Stimulated activated CD4-positive, alpha-beta T cell treated with anti-CD3 and anti-CD28 coated beads, Interleukin-1b, Interleukin-23, amount 100 ng/mL, for 4 hours (primary cell): ENCODE data around the gene KHDRBS1.
"Not testable (repeated sequence)": the region's sequence is repeated elsewhere in the genome, so short reads cannot be mapped to it uniquely, and the experiment has no call there.

Source experiments
- DNase-seq, 2 donors: peaks; one replicate each; pipeline ENCODE4 v3.0.0-alpha.2; 2020; ENCODE audit warnings: low read depth in 2 of 2

Gene KHDRBS1

DNA sequence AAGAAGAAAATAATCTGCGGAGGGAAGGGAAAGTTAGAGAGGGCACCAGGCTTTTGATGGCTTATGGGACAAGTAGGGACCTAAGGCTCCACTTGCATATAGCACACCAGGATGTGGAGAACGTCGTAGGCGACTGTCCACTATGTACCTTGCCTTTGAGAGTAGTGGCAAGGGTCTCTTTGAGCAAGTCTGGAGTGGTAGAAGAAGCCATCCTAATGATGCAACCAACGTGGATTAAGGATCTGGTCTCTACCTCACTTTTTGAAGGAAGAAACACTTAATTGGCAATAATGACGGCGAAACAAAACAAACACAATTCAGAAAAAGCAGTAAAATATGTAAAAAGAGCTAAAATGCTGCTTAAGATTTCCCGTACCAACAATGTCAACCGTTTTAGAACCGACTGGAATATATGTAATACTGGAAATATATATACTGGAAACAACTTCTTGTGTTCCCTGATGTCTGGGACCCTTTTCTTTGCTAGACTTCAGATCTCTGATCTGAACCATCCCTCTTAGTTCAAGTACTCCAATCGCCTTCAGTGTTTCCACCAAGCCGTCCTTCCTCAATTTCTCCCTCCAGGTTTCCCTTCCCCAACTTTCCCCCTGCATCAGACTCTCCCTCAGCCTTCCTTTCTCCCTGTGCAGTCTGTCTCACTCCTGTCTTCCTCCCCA is 821 bp upstream of the KHDRBS1 start:
- no peak for DNase-seq

DNA sequence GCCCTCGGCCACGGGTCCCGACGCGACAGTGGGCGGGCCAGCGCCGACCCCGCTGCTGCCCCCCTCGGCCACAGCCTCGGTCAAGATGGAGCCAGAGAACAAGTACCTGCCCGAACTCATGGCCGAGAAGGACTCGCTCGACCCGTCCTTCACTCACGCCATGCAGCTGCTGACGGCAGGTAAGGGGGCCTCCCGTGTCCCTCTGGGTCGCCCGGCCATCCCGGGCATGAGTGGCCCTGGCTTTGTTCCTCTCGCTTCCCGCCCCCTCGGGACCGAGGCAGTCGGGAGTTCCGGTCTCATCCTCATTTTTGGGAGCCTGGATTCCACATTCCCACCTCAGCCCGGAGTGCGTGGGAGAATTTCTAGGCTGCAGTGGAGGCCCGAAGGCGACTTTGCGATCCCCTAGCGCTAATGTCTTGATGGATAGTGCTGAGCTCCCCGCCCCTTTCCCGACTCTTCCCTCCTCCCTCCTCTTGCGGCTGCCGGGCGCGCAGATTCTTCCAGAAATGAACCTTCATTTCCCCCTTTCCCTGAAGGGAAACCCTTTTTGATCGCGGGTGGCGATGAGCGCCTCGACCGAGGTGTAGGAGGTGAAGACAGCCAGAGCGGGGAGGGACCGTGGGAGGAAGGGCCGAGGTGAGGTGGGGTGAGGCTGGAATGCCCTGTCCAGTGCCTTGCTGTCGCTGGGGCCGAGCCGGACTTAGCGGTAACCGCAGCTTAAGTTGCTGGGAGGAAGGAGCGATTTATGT is 705 bp downstream of the KHDRBS1 start:
- peak in 1 of 2 donors; percentile 14 for DNase-seq

DNA sequence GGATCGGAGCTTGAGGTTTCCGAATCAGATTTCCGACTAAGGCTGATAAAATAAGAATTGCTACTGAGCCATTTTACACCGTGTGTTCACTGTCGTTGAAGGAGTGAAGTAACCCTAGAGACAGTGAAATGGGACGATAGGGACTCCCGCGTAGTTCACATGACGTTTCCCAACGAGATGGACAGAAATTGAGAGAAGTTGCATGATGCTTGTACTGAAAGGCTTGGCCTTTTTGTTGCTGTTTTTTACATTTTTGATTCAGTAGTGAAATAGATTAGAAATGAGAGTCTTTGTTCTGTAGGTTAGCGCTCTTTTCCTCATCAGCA is 1.2 kb downstream of the KHDRBS1 start:
- no peak for DNase-seq

DNA sequence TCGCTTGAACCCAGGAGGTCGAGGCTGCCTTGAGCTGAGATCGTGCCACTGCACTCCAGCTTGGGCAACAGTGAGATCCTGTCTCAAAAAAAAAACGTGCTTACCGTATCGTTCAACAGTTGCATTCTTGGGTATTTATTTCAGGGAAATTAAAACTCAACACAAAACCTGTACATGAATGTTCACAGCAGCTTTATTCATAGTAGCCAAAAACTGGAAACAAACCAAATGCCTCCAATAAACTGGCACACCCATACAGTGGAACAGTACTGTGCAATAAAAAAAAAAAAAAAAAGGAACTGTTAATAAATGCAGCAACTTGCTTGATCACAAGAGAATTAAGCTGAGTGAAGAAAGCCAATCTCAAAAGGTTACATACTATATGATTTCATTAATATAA is 6.7 kb downstream of the KHDRBS1 start:
- DNase-seq = no peak

DNA sequence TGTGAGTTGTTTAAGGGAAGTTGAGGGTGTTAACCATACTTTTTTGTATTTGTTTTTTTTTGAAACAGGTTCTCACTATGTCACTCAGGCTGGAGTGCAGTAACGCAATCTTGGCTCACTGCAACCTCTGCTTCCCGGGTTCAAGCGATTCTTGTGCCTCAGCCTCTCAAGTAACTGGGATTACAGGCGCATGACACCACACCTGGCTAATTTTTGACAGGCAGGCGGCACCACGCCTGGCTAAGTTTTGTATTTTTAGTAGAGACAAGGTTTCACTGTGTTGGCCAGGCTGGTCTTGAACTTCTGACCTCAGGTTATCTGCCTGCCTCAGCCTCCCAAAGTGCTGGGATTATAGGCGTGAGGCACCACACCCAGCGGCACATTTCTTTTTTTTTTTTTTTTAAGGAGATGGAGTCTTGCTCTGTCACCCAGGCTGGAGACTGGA is 7.9 kb downstream of the KHDRBS1 start:
- DNase-seq = not testable (repeated sequence)

DNA sequence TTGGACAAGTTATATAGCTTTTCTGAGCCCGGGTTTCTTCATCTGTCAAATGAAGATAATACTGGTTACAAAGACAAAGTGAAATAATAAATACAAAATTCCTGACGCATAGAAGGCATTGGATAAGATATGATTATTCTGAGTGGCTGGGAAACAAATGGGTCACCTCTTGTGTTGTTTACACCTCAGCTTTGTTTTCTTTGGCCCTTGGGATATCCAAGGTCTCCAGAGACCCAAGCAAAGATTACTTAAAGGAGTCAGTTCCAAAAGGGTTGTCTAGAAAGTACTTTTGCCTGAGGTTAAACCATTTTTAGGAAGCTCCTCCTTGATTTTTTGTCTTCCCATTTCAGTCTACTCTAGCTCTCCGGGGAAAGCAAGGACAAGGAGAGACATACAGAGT is 9.7 kb downstream of the KHDRBS1 start:
- no peak for DNase-seq

DNA sequence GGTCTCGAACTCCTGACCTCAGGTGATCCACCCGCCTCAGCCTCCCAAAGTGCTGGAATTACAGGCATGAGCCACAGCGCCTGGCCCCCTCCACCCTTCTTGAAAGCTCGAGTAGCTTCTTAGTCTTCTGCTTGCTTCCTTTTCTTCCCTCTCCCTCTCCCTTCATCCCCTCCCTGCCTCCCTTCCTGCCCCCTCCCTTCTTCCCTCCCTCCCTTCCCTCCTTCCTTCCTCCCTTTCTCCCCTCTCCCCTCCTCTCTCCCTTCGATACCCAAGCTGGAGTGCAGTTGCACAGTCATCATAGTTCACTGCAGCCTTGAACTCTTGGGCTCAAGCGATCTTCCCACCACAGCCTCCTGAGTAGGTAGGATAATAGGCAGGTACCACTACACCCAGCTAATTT is 11.8 kb downstream of the KHDRBS1 start:
- no peak for DNase-seq

DNA sequence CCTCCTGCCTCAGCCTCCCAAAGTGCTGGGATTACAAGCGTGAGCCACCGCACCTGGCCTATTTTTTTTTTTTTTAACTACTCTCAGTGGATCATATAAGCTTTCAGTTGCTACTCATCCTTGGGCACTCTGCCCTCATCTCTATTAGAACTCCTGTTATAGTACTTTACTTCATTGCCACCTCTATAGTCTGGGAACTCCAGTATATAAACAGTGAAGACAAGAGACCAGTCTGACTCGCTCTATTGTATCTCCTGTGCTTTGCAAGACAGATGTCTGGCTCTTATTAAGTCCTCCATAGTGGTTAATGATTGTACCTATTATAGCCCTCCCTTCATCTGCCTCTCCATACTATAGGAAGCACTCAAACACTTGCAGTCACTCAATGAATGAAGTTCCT is 15.1 kb downstream of the KHDRBS1 start:
- DNase-seq = no peak

DNA sequence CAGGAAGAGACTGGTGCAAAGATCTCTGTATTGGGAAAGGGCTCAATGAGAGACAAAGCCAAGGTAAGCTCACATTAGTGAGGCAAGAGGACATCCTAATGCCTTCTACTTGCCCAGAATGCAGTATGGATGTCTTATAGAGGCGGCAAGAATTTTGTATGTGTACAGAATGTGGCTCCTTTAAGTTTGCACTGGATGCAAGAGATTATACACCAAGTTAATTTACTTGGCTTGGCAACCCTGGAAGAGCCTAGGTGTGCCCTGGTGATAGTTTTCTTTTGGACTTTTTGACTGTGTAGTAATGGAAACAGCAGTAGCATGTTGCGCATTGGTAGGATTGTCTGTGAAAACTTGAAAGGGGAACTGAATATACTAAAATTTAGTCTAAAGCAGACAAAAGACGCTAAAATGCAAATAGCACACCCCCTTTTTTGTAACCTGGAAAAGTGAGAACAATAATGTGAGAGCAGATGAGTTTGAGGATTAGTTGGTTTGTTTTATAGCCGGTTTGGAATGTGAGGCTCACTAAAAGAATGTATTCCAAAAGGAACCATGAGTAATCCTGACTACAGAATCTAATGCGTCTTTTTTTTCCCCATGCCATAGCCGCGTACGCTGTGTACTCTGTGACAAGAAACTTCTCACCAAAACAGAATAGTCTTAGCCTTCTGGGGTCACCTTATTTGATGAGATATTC is 18.1 kb downstream of the KHDRBS1 start:
- no peak for DNase-seq

DNA sequence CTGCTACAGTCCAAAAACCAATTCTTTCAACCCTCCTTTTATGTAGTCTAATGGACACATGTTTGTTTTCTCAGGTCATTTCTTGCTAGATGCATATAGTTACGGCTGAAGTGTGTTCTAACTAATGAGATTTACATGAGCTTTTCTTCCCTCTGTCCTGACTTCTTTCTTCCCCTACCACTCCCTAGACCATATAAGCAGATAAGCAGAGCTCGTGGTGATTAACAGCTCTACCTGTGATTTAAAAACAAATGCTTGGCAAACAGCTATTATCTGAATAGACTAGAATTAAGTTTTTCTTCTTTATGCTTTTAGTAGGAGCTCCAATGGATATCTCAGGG is 18.6 kb downstream of the KHDRBS1 start:
- DNase-seq = no peak

DNA sequence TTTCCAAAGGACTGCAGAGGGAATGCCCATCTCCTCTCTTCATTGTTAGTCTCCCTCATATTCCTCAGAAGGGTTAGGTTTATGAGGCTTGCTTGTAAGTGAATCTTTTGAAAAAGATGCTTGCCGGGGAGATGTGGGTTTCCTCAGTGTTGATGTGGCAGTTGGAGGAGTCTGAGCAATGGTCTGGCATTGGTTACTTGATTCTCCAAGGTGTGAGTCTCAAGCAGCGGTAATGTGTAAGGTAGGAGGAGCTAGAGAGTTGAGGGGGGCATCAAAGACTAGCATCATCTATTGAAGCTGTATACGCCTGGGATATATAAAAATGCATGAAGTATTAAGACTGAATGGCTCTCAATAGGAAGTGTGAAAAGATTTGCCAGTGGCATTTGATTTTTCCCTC is 21.5 kb downstream of the KHDRBS1 start:
- no peak for DNase-seq

DNA sequence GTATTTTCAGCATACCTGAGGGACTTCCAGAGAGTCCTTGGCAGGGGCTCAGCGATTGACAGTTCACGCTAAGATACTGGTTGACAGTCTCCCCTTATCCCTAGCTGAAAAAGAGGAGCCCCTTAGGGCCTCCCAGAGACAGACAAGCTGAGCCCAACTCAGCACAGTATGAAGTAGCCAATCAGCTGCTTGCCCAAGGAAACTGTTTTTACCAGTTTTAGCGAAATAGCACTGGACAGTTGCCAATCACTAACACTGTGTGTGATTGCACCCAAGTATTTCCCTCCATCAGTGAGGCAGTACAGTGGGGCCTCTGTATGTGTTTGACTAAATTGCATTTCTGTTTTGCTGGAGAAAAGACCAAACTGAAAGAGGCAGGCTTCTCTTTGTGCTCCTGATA is 27.0 kb downstream of the KHDRBS1 start:
- DNase-seq = no peak

DNA sequence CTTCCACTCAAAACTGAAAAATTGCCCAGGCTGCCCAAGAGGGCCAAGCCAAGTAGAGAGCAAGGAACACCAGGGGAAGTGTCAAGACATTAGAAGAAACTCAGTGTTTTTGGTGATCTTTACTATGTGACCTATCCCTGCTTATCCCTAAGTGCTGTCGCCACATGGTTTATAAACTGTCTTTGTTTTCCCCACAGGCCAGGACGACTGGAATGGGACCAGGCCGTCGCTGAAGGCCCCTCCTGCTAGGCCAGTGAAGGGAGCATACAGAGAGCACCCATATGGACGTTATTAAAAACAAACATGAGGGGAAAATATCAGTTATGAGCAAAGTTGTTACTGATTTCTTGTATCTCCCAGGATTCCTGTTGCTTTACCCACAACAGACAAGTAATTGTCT is 28.7 kb downstream of the KHDRBS1 start:
- no peak for DNase-seq

DNA sequence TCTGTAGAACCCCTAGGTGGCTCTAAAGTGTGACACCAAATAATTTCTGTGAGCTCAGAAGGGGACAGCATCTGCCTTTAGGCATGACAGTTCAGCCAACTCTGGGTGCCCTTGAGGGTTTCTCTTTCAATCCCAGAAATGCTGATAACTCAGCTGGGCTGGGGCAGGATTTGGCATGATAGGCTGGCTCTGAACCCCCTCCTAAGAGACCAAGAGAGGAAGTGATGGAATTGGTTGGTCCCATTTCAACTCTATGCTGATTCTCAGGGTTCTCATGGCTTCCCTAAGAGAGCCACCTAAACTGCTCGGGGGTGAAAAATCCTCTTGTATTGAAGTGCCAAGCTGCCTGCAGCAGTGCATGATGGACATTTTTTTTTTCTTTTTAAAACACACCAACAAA is 30.6 kb downstream of the KHDRBS1 start:
- no peak for DNase-seq

DNA sequence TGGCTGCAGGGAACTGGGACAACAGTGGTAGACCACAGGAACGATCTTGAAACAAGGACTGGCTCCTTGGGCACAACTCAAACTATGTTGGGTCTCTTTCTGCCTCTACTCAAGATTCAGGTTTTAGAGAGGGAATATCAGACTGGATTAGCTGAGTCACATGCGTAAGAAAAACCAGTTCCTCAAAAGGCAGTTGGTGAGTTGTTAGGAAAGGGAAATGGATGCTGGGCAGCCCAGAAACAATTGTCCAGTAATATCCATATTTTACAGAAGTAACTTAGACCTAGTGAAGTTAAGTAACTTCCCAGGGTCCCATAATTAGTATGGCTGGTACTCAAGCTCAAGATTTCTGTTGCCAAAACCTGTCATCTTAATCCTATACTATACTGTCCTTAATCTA is 32.1 kb downstream of the KHDRBS1 start:
- DNase-seq = no peak

DNA sequence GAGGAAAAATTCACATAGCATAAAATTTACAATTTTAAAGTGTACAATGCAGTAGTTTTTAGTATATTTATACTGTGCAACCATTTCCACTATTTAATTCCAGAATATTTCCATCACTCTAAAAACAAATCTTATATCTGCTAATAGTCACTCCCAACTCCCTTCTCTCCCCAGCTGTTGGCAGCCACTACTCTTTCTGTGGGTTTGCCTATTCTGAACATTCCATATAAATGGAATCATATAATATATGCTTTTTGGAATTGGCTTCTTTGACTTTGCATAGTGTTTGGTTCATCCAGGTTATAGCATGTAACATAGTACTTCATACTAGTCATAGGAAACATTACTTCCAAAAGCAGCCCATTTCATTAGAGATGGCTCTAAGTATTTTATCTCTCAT is 34.0 kb downstream of the KHDRBS1 start:
- no peak for DNase-seq

DNA sequence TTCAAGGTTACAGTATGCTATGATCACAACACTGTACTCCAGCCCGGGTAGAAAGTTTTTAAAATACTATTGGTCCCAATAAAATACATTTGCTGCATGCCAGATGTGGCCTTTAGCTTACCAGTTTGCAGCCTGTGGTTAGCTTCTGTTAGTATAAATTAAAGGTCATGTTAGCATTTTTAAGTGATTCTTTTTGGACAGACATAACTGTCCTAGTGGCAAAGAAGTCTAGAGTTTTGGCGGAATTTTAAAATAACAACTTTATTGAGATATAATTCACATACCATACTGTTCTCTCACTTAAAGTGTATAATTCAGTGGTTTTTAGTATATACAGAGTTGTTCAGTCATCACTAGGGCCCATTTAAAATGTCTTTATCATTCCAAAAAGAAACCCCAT is 34.8 kb downstream of the KHDRBS1 start:
- no peak for DNase-seq

DNA sequence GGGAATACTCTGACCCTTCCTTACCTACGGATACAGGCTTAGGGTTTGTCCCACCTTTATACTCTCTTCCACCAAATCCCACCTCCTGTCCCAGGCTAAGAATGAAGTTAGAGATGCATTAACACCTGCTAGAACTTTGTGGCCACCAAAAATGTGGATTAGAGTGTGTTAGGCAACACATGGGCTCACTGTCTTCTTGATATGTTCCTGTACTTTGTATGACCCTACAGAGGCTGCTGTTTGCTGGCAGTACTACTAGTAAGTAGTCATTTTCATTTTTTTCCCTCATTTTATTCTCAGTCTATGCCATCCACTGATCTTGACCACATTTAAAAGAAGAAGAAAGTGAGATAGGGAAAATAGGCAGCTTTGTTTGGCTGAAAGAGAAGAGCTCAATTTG is 38.0 kb downstream of the KHDRBS1 start:
- DNase-seq = no peak

DNA sequence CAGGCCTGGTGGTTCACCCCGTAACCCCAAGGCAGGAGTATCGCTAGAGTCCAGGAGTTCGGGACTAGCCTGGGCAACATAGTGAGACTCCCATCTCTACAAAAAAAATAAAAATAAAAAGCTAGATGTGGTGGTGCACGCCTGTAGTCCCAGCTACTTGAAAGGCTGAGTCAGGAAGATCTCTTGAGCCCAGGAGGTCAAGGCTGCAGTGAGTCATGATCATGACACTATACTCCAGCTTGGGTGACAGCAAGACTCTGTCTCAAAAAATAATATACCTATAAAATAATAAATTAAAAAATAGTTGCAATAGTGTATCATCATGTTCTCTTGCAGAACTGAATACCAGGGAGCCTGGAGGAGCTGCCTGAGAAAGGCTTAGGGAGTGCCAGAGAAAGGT is 39.2 kb downstream of the KHDRBS1 start:
- DNase-seq = no peak

DNA sequence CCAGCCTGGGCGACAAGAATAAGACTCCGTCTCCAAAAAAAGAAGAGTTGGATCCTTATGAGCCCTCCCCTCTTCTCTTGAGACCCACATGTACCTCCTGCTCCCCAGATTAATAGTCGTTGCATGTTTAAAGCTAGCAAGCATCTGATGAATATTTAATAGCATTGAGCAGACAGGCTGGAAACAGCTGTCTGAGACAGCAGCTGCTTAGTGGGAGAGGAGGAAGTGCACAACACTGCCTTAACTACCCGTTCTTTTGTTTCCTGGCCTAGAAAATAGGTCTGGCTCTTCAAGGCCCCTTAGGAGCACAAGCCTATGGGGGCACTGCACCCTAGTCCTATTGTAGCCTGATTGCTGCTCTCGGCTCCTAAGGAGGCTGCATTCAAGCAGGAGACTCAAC is 41.7 kb downstream of the KHDRBS1 start:
- no peak for DNase-seq

DNA sequence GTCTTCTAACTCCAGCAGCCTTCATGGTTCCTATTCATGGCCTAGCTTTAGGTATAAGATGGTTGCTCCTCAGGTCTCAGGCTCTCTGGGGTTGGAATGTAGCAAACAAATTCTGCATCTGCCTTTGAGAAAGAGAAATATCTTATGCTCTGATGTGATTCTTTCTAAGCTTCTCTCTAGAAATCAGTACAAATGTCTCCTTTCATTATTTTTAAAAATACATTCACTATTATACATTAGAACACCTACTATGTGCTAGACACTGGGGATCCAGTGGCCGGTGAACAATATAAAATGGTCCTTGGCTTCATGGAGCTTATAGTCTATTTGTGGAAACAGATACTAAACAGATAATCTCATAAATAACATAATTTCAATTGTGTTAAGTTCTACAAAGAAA is 42.9 kb downstream of the KHDRBS1 start:
- DNase-seq = no peak

DNA sequence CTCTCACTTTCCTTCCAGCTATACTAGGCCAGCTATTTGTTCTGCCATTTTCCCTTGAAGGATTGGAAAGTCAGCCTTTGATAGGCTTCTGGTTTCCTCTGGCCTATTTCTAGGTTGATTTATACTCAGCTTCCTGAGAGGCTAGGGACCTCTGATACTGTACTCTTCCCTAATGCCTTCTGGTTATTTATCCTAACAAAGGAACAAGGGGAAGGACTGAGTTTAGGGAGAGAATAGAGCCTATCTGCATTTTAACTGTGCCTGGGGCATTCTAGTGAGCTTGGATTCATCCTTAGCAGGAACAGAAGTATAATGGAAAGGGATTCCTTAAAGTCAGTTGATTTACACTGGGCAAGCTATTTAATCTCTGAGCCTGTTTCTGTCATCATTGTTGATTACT is 47.2 kb downstream of the KHDRBS1 start:
- DNase-seq = no peak

DNA sequence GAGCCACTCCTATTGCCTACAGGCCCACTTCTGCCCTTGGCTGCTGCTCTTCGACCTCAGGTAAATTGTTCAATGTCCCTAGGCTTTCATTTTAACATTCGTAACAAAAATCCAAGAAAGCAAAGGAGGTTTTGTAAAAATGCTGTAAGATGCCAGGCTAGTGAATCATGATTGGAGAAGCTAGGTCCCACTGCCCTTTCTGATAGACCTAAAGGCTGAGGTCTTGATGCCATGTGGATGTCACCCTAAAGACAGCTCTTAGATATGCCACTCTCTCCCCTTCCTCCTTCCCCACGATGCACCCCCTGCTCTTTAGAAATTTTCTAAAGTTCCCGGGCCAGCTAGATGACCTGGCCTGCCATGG is 49.2 kb downstream of the KHDRBS1 start:
- no peak for DNase-seq
